Testis (tissue), 3 donors: ENCODE results near the gene TEAD1. TPM values are rescaled to one million over a fixed set of nuclear protein-coding genes. Genes with fewer than 3 reads are reported as not detected.

ENCODE experiments used
- DNase-seq: peaks from one replicate; pipeline ENCODE4 v3.0.0-alpha.2; 2019
- H3K27ac ChIP-seq, 2 donors: fragments of 200-600 bp; sonication (generic); one replicate each; pipeline ENCODE4 v1.5.1; 2019
- H3K27me3 ChIP-seq: fragments of 200-600 bp; sonication (generic); one replicate; pipeline ENCODE4 v1.5.1; 2019
- H3K36me3 ChIP-seq: fragments of 200-600 bp; sonication (generic); one replicate; pipeline ENCODE4 v1.5.1; 2017; ENCODE audit warnings: low read depth; ENCODE audit errors: missing control alignments
- H3K4me1 ChIP-seq: fragments of 200-600 bp; sonication (generic); one replicate; pipeline ENCODE4 v1.5.1; 2019
- H3K4me3 ChIP-seq, 2 donors: fragments of 200-600 bp; sonication (generic); one replicate each; pipeline ENCODE4 v1.5.1; 2017 to 2019
- H3K9me3 ChIP-seq: fragments of 200-600 bp; sonication (generic); one replicate; pipeline ENCODE4 v1.5.1; 2017
- CTCF ChIP-seq, 3 experiments: fragments of 450-650 bp in 2 of 3; fragments of 200-600 bp in 1 of 3; sonication (generic) in 1 of 3; IDR thresholded peaks; one replicate each; pipeline ENCODE4 v1.5.1; 2016 to 2019; ENCODE audit warnings: antibody characterized with exemption in 3 of 3, mild to moderate bottlenecking in 2 of 3, moderate library complexity in 1 of 3
- POLR2A ChIP-seq: fragments of 450-650 bp; IDR thresholded peaks from one replicate; pipeline ENCODE4 v1.6.1; 2017; ENCODE audit warnings: antibody characterized with exemption, mild to moderate bottlenecking, moderate library complexity
- WGBS, 2 donors: methylation state at CpG; one replicate each; pipeline ENCODE4 v1.1.5; 2018; 5-methylcytosine and 5-hydroxymethylcytosine counted together
- intact Hi-C: fragments of 100-400 bp; cut with DNase I; formaldehyde crosslinking; loops from one replicate; pipeline ENCODE4 v1.15.1; 2023; ENCODE audit warnings: low total_unique reads
- polyA plus RNA-seq: library from polyadenylated mRNA; stranded (reverse); fragments of 350-450 nt; fragmentation: Illumina TruSeq; extraction: RNeasy Lipid Tissue Mini Kit (QIAGEN cat#74804); gene quantifications from one replicate; pipeline ENCODE4 v1.2.3, GENCODE V29; 2014; ENCODE audit warnings: low read depth, low replicate concordance; ENCODE audit not compliant: insufficient read depth
- total RNA-seq, 2 donors: library from RNA; depleted of rRNA; stranded (reverse); fragments of >200 nt; gene quantifications; one replicate each; pipeline ENCODE4 v1.2.3, GENCODE V29; 2016

TEAD1 gene
- total and polyA plus RNA-seq, 3 donors from 2014 or later = 24.6 to 78.1 (median 63.5) TPM

GRCh38 chr11:12846786-12847615 lies 172.8 kb downstream of the TEAD1 start:
- Histone ChIP-seq H3K36me3 (no peaks in the 10 kb centered on the region), H3K4me1 (peaks cover 8% of the 10 kb centered on the region), H3K27me3 (no peaks in the 10 kb centered on the region), H3K4me3 (no peak overlapping the region), H3K9me3 (no peaks in the 10 kb centered on the region), H3K27ac (no peak overlapping the region)
- DNase-seq = no peak
- 72 to 90% methylated on average over 3 of the region's 3 CpGs for WGBS, 2 donors
- intact Hi-C loops = no loop called here
- TF ChIP-seq CTCF (IDR thresholded peaks at IDR 0.05) (no peak), POLR2A (no peak)

- no peak overlapping the region for H3K27ac ChIP-seq
- H3K9me3 ChIP-seq = no peaks in the 10 kb centered on the region
- peaks cover 18% of the 10 kb centered on the region for H3K4me1 ChIP-seq
Observed at GRCh38 chr11:12848413-12848812, 174.2 kb downstream of the TEAD1 start.

GRCh38 chr11:12853325-12853651 lies 179.1 kb downstream of the TEAD1 start:
- no peak for DNase-seq
- intact Hi-C loops = no loop called here
- TF ChIP-seq POLR2A (no peak), CTCF (IDR thresholded peaks at IDR 0.05) (no peak)
- Histone ChIP-seq H3K27me3 (no peaks in the 10 kb centered on the region), H3K9me3 (no peaks in the 10 kb centered on the region), H3K36me3 (no peaks in the 10 kb centered on the region), H3K4me1 (peaks cover 24% of the 10 kb centered on the region), H3K4me3 (no peak overlapping the region), H3K27ac (peak overlapping the region; percentile 86 to 94)
- WGBS, 2 donors = 21 to 76% methylated on average over 1 of the region's 1 CpG

More at GRCh38 chr11:12848413-12848812, 174.2 kb downstream of the TEAD1 start:
- H3K4me3 ChIP-seq = no peak overlapping the region
- no peak for DNase-seq
- no peaks in the 10 kb centered on the region for H3K36me3 ChIP-seq
- intact Hi-C loops = no loop called here
- TF ChIP-seq CTCF (IDR thresholded peaks at IDR 0.05) = peak in 1 of 3 experiments; percentile 4
- TF ChIP-seq POLR2A = no peak
- 83 to 97% methylated on average over 3 of the region's 3 CpGs for WGBS, 2 donors
- no peaks in the 10 kb centered on the region for H3K27me3 ChIP-seq

- Histone ChIP-seq H3K4me3 (no peak overlapping the region), H3K36me3 (no peaks in the 10 kb centered on the region), H3K27me3 (no peaks in the 10 kb centered on the region), H3K4me1 (peaks cover 24% of the 10 kb centered on the region), H3K27ac (peak overlapping the region; percentile 86 to 94), H3K9me3 (no peaks in the 10 kb centered on the region)
- intact Hi-C loops = no loop called here
- TF ChIP-seq POLR2A = no peak
- peak; percentile 84 for DNase-seq
- 33 to 42% methylated on average over 7 of the region's 7 CpGs for WGBS, 2 donors
Observed at GRCh38 chr11:12853652-12854296, 179.6 kb downstream of the TEAD1 start.

GRCh38 chr11:12854297-12854661 lies 180.1 kb downstream of the TEAD1 start:
- no peak for DNase-seq
- Histone ChIP-seq H3K4me1 (peaks cover 24% of the 10 kb centered on the region), H3K36me3 (no peaks in the 10 kb centered on the region), H3K27me3 (no peaks in the 10 kb centered on the region), H3K27ac (peak overlapping the region; percentile 86 to 94), H3K9me3 (no peaks in the 10 kb centered on the region), H3K4me3 (no peak overlapping the region)
- intact Hi-C loops = no loop called here
- TF ChIP-seq CTCF (IDR thresholded peaks at IDR 0.05) (no peak), POLR2A (no peak)
- 79 to 80% methylated on average over 3 of the region's 3 CpGs for WGBS, 2 donors
